Renal cortex interstitium (tissue), 11 donors: ENCODE data around the gene ZDHHC7. TPM values are rescaled to one million over a fixed set of nuclear protein-coding genes. Genes with fewer than 3 reads are reported as not detected.
A peak's percentile ranks its signal among the peaks of the same experiment; 100 is the strongest.

Source experiments
- DNase-seq, 11 donors: peaks; one replicate each; pipeline ENCODE4 v3.0.0-alpha.2; 2013; ENCODE audit warnings: low read depth in 9 of 11, low spot score in 4 of 11; ENCODE audit errors: extremely low read depth in 1 of 11
- polyA plus RNA-seq, 3 donors: library from polyadenylated mRNA; unstranded; fragments of 120-200 nt; gene quantifications; one replicate each; pipeline ENCODE4 v1.2.1, GENCODE V29; 2013; ENCODE audit not compliant: insufficient read length in 3 of 3

Gene ZDHHC7
- polyA plus RNA-seq, 3 donors = 50.8 to 62.5 (median 59.0) TPM

GRCh38 chr16:84985079-84986065 lies 26.0 kb downstream of the ZDHHC7 start:
- DNase-seq = no peak

GRCh38 chr16:84982434-84982833 lies 28.9 kb downstream of the ZDHHC7 start:
- no peak for DNase-seq

GRCh38 chr16:84979516-84979915 lies 31.8 kb downstream of the ZDHHC7 start:
- DNase-seq = no peak

GRCh38 chr16:84976644-84977400 lies 34.5 kb downstream of the ZDHHC7 start:
- no peak for DNase-seq

GRCh38 chr16:84975522-84975921 lies 35.8 kb downstream of the ZDHHC7 start:
- no peak for DNase-seq

GRCh38 chr16:84975066-84975465 lies 36.3 kb downstream of the ZDHHC7 start:
- no peak for DNase-seq

GRCh38 chr16:84973776-84974523 lies 37.4 kb downstream of the ZDHHC7 start:
- no peak for DNase-seq

GRCh38 chr16:84973236-84973635 lies 38.1 kb downstream of the ZDHHC7 start:
- DNase-seq = no peak

- DNase-seq = peak in 8 of 11 donors; percentile 34 to 67 (median 54)
Measured at GRCh38 chr16:84970447-84971127, 40.7 kb downstream of the ZDHHC7 start.

- no peak for DNase-seq
Measured at GRCh38 chr16:84967828-84968227, 43.5 kb downstream of the ZDHHC7 start.

- DNase-seq = no peak
Measured at GRCh38 chr16:84965428-84966415, 45.6 kb downstream of the ZDHHC7 start.

- no peak for DNase-seq
Measured at GRCh38 chr16:84964386-84965128, 46.8 kb downstream of the ZDHHC7 start.

- no peak for DNase-seq
Measured at GRCh38 chr16:84963066-84963465, 48.3 kb downstream of the ZDHHC7 start.

GRCh38 chr16:84960942-84961341 lies 50.4 kb downstream of the ZDHHC7 start:
- DNase-seq = no peak

- DNase-seq = no peak
Measured at GRCh38 chr16:84959784-84960417, 51.4 kb downstream of the ZDHHC7 start.

- DNase-seq = no peak
Measured at GRCh38 chr16:84959045-84959576, 52.2 kb downstream of the ZDHHC7 start.
